CD4-positive, alpha-beta T cell treated with Interleukin-6 at 100 ng/mL for 8 hours (primary cell): ENCODE results near the gene MAPKAP1.

ENCODE experiments used
- DNase-seq: peaks from one replicate; pipeline ENCODE4 v3.0.0-alpha.2; 2020; ENCODE audit warnings: mixed read lengths, low spot score

The MAPKAP1 gene

DNA sequence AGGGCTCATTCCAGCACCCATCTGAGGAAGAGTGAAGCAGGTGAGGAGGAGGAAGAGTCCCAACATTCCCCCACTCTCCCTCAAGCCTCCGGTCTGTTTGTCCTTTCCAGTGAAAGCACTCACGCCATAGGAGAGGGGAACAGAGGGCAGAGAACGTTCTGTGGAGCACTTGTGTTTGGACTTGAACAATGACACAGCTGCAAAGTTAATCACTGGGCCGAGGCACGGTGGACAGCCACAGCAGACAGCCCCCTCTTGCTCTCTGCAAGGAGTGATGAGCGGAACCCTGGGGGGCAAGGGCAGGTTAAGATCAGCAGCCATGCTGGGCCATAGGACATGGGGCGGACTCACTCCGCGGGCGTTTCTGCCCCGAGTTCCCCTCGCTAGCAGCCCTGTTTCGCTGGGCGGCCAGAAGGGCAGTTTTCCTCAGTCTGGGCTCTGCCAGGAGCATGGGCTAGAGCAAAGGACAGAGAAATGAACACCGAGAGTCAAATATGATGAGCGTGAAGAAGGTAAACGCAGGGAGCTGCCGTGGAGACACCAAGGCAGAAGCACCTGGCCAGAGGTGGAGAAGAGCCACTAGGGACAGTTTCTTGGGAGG, 259.7 kb downstream of the MAPKAP1 start:
- no peak for DNase-seq

DNA sequence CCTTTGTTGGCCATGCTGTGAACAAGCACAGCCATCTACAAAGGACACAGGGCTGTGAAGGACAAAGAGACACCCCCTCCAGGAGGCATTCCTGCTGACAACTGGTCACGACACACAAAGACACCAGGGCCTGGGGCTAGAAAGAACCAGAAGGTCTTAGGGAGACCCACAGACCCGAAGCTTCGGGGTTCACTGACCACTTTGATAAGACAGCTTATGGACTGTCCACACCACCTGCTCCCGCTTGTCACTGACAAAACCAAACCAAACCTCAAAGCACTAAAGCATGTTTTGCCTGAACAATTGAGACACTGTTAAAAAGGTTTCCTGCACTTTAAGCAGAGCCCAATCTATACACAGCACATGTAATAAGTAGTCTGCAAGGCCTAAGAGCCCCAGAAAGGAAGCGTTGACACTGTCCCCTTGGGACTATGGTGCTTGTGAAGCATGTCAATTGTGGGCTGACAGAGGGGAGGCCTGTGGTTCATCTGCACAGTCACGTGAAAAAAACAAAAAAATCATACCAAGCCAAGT, 260.4 kb downstream of the MAPKAP1 start:
- no peak for DNase-seq

DNA sequence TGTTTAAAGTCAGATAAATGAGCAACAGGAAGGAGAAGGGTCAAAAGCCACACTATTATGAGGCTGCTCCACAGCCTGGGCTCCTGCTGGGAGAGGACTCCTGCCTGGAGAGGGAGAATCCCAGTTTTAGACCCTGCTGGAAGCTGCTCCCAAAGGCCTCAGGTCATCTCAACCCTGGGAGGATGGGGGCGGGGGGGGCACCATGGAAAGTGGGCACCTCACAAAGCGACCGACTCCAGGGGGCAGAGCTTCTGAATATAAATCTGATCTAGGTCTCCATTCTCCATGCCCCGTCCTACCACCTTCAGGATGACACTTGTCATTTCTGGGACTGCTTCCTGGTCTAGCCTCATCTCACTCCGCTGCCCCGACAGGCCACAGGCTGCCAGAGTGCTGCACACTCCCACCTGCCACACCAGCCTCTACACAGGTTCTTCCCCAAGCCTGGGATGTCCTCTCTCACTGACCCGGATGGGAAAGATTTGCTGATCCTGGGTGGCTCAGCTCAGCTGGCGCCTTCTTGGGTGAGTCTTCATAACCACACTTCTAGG, 262.0 kb downstream of the MAPKAP1 start:
- no peak for DNase-seq

DNA sequence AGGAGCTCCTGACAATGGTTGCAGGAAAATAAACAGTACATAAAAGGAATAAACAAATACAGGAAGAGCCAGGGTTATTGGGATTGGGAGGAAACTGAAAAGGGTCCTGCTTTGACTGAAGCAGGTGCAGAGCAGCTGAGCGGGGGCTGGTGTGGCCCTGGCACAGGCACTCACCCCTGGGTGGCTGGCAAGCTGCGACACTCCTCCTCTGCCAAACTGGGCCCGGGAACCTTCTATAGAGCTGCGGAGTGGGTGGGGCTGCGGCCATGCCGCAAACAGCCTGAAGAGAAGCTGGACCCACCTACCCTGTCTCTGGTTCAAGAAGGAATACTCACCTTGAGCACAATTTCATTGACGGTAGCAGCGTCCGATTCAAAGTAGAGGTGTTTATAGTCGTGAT, 262.8 kb downstream of the MAPKAP1 start:
- no peak for DNase-seq

DNA sequence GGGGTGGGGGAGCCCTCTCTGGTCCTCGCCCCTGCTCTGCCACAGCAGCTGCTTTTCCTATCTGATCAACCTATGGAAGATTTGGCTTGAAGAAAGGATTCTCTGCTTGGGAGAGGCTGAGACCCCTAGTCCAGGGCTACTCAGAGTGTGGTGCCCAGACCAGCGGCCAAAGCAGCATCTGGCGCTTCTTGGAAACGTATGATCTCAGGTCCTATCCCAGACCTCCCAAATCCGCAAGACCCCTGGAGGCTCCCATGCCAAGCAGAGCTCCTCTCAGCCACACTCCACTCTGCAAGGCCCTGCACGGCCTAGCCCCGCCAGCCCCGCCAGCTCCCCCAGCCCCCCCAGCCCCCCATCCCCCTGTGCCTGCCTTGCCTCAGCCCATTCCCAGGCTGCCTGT, 263.6 kb downstream of the MAPKAP1 start:
- no peak for DNase-seq

DNA sequence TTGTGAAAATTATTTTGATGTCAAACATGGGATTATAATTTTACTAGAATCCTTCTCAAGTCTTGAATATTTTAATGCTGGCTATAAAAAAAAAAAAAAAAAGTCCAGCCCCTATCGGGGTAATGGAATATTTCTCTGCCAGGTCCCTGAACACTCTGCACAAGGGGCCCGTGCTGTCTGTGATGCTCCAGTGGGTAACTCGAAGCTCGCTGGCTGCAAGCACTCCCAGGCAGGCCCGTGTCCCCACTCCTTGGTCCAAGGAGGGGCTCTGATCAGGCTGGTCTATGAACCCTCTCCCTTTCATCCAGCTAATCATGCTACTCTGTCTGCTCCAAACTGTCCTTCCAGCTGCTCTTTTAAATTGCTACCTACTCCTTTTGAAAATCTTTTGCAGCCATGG, 264.6 kb downstream of the MAPKAP1 start:
- no peak for DNase-seq

DNA sequence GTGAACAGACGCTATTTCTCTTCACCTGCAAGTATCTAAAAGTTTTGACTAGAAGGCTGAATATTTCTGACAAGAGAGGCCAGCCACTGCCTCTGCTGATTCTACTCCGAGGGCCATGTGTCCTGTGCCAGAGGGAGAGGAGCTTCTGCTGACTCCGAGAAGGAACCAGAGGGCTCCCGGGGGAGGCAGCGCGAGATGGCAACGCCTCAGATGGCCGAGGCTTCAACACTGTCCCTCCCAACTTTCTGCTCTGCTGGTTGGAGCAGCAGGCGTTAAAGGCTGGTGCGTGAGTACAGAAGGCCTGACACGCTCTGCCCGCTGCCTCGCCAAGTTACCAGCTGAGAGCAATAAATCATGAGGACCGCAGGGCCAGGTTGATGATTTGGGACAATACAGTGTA, 266.6 kb downstream of the MAPKAP1 start:
- no peak for DNase-seq

DNA sequence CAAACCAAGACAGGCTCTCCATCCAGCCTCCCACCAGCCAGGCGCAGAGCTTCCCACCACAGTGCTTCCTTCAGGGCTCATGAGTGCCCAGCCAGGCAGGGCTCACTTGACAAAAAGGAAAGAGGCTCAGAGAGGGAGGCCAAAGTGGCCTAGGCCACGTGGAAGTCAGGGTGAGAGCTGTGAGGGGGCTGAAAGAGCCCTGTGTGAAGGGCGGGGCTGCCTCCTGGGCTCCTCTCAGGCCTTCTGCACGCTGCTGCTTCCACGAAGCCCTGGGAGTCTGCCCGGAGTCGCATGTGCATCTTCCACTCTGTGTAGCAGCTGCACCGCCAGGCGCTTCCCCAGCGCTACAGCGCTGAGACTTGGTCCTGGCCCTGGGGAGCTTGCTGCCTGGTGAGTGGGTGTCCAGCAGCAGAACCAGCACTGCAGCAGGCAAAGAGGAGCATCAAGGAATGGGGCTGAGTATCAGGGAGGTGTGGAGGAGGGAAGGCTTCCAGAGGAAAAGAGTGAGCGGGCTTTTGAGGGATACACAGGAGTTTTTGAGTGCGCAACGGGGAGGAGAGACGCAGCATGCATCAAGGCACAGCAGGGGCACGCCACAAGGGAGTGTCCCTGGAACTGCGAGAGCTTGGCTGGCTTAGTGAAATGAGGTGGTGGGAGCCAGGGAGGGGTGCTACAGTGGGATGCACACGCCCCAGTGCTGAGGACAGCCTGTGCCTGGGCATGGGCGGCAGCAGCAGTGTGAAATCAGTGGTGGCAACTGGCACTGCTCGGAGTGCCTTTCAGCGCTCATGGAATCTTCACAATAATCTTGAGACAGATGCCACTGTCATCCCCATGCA, 267.4 kb downstream of the MAPKAP1 start:
- DNase-seq, result no peak

DNA sequence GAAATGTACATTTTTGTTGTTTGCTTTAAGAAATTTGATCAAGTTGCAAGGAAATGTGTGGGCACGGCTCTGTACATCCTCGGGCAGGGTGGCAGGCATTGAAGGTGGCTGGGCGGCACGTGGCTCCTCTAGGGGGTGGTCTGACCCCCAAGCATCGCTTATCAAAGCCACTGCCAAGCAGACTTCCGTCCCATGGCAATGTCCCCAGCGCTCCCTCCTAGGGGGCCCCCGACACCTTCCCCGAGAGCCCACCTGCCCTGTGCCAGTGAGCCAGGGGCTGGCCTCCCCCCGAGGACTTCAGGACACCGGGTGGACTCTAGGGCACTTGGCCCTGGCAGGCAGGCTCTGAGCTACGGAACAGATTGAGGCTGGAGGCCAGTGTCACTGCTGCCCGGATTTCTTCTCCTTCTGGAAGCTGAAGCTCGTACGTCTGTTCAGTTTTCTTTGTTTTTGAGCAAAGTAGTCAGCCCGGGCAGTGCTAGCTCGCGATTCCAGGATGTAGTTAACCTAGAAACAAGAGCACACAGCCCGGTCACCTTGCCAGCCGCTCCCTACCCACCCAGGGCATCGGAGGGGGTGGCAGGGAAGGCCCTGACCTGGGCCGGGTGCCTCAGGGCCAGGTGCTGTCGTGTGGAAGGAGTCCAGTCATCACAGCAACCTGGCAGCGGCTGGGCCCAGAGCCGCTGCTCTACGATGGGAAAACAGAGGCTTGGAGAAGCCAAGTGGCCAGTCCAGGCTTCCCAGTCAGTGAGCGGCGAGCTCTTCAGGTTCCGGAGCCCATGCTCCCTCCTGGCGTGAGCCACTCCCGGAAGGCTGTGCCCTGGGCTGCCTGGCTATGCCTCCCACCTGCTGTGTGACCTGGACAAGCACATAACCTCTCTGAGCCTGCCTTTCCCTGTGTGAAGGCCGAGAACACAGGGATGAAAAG, 268.2 kb downstream of the MAPKAP1 start:
- no peak for DNase-seq

DNA sequence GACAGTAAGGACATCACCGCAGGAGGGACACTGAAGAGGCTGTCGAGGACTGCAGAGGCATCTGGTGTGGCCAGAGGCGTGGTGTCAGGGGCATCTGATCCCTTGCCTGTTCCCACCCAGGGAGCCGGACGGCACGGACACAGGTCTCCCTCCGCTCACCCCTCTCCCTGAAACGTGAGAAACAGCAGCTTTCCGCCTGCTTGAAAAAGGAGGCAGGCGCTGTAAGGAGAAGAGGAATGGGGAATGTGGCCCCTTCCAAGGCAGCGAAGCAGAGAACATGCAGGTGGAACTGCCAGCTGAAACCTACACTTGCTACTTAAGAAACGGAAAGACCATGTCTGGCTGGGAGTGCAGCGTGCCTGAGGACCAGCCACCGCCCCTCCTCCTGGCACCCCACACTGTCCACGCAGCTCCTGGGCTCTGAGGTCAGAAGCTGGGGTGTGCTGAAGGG, 269.2 kb downstream of the MAPKAP1 start:
- DNase-seq, result no peak

DNA sequence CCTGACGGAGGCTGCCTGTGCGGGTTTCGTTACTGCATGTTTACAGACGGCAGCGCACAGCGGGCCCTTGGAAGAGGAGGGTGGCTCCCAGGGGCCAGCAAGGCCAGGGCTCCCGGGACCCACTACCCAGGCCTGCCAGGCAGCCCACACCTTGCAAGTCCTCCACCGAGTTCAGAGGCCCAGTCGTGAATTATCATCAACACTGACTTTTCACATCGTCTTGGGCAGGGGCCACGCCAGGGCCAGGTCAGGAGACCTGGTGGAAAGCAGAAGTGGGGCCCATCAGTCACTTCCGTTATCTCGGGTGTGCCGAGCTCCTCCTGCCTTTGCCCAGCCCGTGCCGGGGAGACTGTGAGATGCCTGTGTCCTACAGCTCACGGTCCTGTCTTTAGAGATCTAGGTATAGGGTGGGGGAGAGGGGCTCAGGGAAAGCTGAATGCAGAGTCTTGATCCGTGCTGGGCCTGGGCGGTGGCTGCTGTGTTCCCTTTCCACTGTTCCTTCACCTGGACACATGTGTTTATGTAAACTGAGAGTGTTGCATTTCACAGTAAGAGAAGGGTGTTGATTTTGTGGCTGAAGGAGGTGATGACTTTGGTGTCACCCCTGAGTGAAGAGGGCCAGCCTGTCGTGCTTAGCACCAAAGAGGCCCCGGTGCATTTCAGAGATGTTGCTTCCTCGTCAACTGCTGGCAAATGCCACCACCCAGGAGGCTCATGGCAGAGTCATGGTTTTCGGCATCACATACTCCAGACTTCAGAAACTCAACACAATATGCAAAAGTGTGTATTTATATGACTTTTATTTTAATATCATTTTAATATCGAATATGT, 270.2 kb downstream of the MAPKAP1 start:
- DNase-seq, result no peak

DNA sequence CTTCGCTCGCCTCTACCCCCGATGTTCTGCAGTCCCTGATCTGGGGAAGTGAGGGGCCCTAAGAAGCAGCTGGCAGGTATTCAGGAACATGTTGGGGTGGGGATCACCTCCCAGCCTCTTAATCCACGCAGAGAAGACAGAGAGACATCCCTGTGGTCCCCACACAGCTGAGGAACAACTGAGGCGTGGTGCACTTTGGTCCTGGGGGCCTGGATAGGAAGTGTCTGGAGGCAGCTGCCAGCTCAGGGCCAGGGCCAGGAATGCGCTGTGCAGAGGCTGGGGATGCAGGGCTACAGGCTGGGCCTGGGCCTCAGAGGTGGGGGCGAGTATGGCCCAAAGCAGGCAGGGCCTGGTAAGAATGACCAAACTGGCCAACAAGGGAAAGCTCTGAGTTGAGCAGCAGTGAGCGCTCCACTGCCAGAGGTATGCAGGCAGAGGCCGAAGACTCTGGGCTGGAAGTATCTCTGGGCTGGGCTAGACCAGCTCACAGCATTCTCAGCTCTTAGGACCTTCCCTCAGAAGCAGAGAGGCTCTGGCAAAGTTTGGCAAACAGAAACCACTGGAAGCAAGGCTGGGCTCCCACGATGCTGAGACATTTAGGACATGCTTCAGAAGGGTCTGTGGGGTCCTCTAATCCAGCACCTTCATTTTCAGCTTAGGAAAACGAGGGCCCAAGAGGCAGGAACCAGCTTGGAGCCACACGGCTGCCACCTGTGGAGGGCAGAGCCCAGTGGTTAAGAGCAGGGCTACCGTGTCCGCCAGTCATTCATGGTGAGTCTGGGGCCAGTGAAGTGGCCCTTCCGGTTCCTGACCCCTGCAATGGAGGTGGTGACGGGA, 271.0 kb downstream of the MAPKAP1 start:
- DNase-seq, result no peak

DNA sequence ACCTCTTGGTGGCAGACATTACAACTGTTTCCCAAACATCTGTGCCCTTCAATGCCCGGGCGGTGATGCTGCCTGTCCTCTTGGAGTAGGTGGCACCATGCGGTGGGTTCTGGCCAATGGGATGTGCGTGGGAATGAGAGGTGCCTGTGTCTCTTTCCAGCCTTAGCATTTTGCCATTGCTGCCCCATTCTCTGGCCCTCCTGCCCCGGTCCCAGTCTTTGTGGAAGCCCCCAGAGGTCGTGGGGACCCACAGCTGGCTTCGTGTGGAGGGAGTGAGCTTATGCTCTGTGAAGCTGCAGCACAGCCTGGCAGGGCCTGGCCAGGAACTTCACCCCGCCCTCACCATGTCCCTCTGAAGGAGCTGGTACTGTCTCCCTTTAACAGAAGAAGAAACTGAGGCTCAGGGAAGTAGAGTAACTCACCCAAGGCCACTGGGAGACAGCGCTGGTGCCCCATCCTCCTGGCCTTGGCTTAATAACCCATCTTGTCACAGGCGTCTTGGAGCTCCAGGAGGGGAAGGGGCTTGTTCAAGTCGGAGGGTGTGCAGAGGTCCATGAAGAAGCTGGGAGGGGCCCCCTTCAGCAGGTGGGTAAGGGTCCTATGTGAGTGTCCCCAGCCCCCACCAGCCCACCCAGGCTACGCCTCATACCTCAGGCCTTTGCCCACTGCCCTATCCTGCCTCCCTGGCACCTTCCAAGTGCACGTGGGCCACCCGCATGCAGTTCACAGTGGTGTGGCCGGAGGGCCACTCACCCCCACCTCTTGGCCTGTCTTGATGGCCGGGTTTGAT, 271.8 kb downstream of the MAPKAP1 start:
- no peak for DNase-seq

DNA sequence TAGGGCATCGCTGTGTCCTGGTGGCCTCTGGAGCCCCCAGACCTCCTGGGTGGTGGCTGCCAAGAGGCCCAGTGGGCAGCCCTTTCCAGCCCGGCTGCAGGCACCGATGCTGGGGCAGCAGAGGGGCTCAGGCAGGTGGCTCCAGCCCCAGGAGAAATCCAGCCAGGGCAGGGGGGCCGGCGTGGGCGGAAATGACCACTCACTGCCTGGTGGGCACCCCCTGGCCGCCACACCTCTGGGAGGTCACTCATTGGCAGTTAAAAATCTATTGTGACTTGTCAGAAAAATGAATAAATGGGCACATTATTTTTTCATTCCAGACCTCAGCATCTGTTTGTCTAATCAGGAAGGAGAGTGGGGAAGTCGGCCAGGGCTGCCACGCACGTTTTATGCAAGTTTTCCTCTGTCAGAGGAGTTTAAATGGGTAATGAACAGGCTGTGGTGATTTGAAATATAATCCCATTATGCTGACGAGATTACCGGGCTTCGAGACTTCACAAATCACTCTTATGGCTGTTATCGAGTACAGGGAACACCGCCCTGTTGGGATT, 273.5 kb downstream of the MAPKAP1 start:
- DNase-seq, result no peak

DNA sequence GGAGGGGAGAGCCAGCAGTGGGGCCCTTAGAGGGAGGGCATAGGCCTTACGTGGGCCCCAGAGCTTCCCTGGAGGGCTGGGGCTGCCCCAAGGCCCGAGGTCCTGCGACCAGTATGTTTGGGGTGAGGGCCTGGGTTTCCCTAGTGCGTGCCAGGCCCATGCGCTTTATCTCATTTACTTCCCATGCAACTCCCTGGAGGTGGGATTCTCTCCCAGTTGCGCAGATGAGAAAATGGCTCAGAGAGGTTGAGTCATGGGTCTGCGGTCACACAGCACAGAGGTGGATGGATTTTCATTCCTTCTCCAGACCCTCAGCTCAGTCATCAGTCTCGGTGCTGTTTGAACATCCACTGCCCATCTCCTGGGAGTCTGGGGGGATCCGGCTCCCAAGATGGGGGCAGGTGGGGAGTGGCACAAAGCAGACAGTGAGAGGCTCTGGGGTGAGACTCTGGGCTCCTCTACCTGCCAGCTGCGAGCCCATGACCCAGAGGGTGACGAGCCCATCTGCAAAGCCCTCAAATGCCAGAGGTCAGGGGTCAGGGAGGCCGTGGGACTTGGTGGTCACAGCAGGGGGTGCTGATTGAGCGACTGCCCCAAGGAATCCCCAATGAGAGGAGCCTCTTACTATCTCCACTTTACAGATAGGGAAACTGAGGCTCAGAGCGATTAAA, 274.2 kb downstream of the MAPKAP1 start:
- DNase-seq, result no peak

DNA sequence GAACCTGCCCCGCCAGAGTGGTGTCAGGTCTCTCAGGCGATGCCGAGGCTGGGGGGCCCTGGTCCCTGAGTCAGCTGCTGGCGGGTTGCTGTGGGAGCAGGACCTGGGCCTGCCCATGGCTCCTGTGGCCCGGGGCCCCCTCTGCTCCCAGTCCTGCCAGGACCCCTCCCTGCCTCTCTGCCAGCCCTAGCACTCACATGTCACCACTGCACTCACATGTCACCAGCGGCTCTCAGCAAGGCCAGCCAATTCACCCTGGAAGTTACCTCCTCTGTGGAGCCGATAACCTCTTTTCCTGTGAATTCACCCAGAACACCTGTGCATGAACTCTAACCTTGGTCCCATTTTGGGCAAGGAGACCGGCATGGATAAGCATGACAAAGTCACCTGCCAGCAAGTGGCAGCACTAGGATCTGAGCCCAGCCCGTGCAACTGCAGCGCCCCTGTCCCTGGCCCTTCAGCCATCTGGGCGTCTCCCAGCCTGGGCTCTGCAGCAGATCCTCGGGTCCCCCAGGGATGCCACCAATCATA, 275.2 kb downstream of the MAPKAP1 start:
- DNase-seq, result no peak

DNA sequence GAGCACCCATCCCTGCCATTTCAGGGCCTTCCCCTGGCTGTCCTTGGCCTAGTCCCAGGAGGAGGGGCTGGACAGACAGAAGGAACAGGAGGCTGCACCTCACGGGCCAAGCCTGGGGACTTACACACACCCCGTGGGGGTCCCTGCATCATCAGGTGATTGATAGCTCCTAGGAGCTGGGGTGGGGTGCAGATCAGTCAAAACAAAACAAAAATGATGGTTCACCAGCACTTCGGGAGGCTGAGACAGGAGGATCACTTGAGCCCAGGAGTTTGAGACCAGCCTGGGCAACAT, 276.0 kb downstream of the MAPKAP1 start:
- no peak for DNase-seq
